H9 (cell line): ENCODE results near the gene PPIP5K1. TPM values are rescaled to one million over a fixed set of nuclear protein-coding genes. Genes with fewer than 3 reads are reported as not detected.
A peak's percentile ranks its signal among the peaks of the same experiment; 100 is the strongest.

Source experiments
- DNase-seq: peaks from one replicate; pipeline ENCODE4 v3.0.0-alpha.2; 2017
- H2AFZ ChIP-seq: one replicate; pipeline ENCODE4 v1.6.1; 2013; ENCODE audit warnings: mild to moderate bottlenecking, low read length, control low read depth, moderate library complexity
- H2AK5ac ChIP-seq: 2 replicates; pipeline ENCODE4 v1.6.1; 2013; ENCODE audit warnings: low read length, control low read depth, mixed read lengths; ENCODE audit not compliant: insufficient read length
- H2BK120ac ChIP-seq: one replicate; pipeline ENCODE4 v1.6.1; 2013; ENCODE audit warnings: low read depth, mild to moderate bottlenecking, low read length, control low read depth, inconsistent platforms; ENCODE audit not compliant: poor library complexity, severe bottlenecking
- H2BK12ac ChIP-seq: 2 replicates; pipeline ENCODE4 v1.6.1; 2013; ENCODE audit warnings: low read length, control low read depth, mixed read lengths, low read depth; ENCODE audit not compliant: insufficient read length
- H2BK15ac ChIP-seq: 2 replicates; pipeline ENCODE4 v1.6.1; 2013; ENCODE audit warnings: low read depth, low read length, control low read depth
- H2BK20ac ChIP-seq: one replicate; pipeline ENCODE4 v1.6.1; 2013; ENCODE audit warnings: low read depth, mild to moderate bottlenecking, low read length, control low read depth, inconsistent platforms; ENCODE audit not compliant: poor library complexity, severe bottlenecking
- H2BK5ac ChIP-seq: 2 replicates; pipeline ENCODE4 v1.6.1; 2013; ENCODE audit warnings: low read length, control low read depth, mixed read lengths; ENCODE audit not compliant: insufficient read length
- H3K14ac ChIP-seq: 2 replicates; pipeline ENCODE4 v1.6.1; 2013; ENCODE audit warnings: low read length, control low read depth; ENCODE audit not compliant: insufficient read depth
- H3K18ac ChIP-seq: 2 replicates; pipeline ENCODE4 v1.6.1; 2013; ENCODE audit warnings: low read depth, mild to moderate bottlenecking, mixed read lengths, low read length, control low read depth; ENCODE audit not compliant: insufficient read length
- H3K23ac ChIP-seq: 2 replicates; pipeline ENCODE4 v1.6.1; 2013; ENCODE audit warnings: low read length, control low read depth, mixed read lengths, low read depth; ENCODE audit not compliant: insufficient read length
- H3K23me2 ChIP-seq: 2 replicates; pipeline ENCODE4 v1.6.1; 2013; ENCODE audit warnings: low read depth, mild to moderate bottlenecking, mixed read lengths, low read length, control low read depth; ENCODE audit not compliant: insufficient read length, poor library complexity, severe bottlenecking
- H3K27ac ChIP-seq: 2 replicates; pipeline ENCODE4 v1.5.1; 2013; ENCODE audit warnings: low read length, control low read depth, mixed read lengths, low read depth; ENCODE audit not compliant: insufficient read length
- H3K27me3 ChIP-seq: 2 replicates; pipeline ENCODE4 v1.6.1; 2013; ENCODE audit warnings: low read length, control low read depth, inconsistent platforms; ENCODE audit not compliant: insufficient read depth
- H3K4ac ChIP-seq: 2 replicates; pipeline ENCODE4 v1.6.1; 2013; ENCODE audit warnings: low read depth, mild to moderate bottlenecking, control low read depth, inconsistent platforms, low read length, moderate library complexity
- H3K4me1 ChIP-seq: 2 replicates; pipeline ENCODE4 v1.6.1; 2013; ENCODE audit warnings: low read length, control low read depth, inconsistent platforms; ENCODE audit not compliant: insufficient read depth
- H3K4me2 ChIP-seq: 2 replicates; pipeline ENCODE4 v1.6.1; 2013; ENCODE audit warnings: low read length, control low read depth, mixed read lengths; ENCODE audit not compliant: insufficient read length, insufficient read depth
- H3K56ac ChIP-seq: 2 replicates; pipeline ENCODE4 v1.6.1; 2013; ENCODE audit warnings: low read depth, mild to moderate bottlenecking, mixed read lengths, low read length, control low read depth; ENCODE audit not compliant: insufficient read length
- H3K79me1 ChIP-seq: 2 replicates; pipeline ENCODE4 v1.6.1; 2013; ENCODE audit warnings: low read depth, mild to moderate bottlenecking, moderate library complexity, low read length, control low read depth, inconsistent platforms; ENCODE audit not compliant: insufficient read depth, poor library complexity, severe bottlenecking
- H3K79me2 ChIP-seq: 2 replicates; pipeline ENCODE4 v1.6.1; 2013; ENCODE audit warnings: low read length, control low read depth, inconsistent platforms; ENCODE audit not compliant: insufficient read depth
- H3K9ac ChIP-seq: 2 replicates; pipeline ENCODE4 v1.6.1; 2013; ENCODE audit warnings: low read length, control low read depth, mixed read lengths; ENCODE audit not compliant: insufficient read length; ENCODE audit errors: extremely low read depth
- H3K9me3 ChIP-seq: one replicate; pipeline ENCODE4 v1.6.1; 2013; ENCODE audit warnings: low read depth, low read length, inconsistent platforms; ENCODE audit not compliant: control insufficient read depth
- H3T11ph ChIP-seq: one replicate; pipeline ENCODE4 v1.6.1; 2013; ENCODE audit warnings: mild to moderate bottlenecking, low read length, control low read depth, inconsistent platforms
- H4K20me1 ChIP-seq: one replicate; pipeline ENCODE4 v1.6.1; 2013; ENCODE audit not compliant: control insufficient read depth, insufficient read length, insufficient read depth
- H4K5ac ChIP-seq: 2 replicates; pipeline ENCODE4 v1.6.1; 2013; ENCODE audit warnings: low read depth, mild to moderate bottlenecking, mixed read lengths, low read length, control low read depth; ENCODE audit not compliant: insufficient read length
- H4K8ac ChIP-seq: replicated peaks from 2 replicates; pipeline ENCODE4 v1.6.1; 2013; ENCODE audit warnings: low read length, control low read depth, mixed read lengths, low read depth; ENCODE audit not compliant: insufficient read length
- H4K91ac ChIP-seq: 2 replicates; pipeline ENCODE4 v1.6.1; 2013; ENCODE audit warnings: low read depth, mild to moderate bottlenecking, moderate library complexity, mixed read lengths, low read length, control low read depth; ENCODE audit not compliant: insufficient read length
- H3K27ac Mint-ChIP-seq, 3 experiments: 2 replicates in 2 of 3; 3 replicates in 1 of 3; pipeline ENCODE4 v1.8.0; 2020 to 2021; ENCODE audit warnings: mixed read lengths in 3 of 3, mild to moderate bottlenecking in 1 of 3, moderate library complexity in 1 of 3
- H3K27me3 Mint-ChIP-seq: 2 replicates; pipeline ENCODE4 v1.8.0; 2021; ENCODE audit warnings: low read depth, mild to moderate bottlenecking, moderate library complexity, mixed read lengths
- H3K36me3 Mint-ChIP-seq, 3 experiments: 2 replicates in 2 of 3; 3 replicates in 1 of 3; pipeline ENCODE4 v1.8.0; 2020 to 2021; ENCODE audit warnings: low read depth in 3 of 3, mixed read lengths in 3 of 3; ENCODE audit not compliant: insufficient read depth in 1 of 3
- H3K4me1 Mint-ChIP-seq, 2 experiments: 2 replicates each; pipeline ENCODE4 v1.8.0; 2020; ENCODE audit warnings: mixed read lengths in 2 of 2
- H3K4me3 Mint-ChIP-seq, 2 experiments: 2 replicates in 1 of 2; 3 replicates in 1 of 2; pipeline ENCODE4 v1.8.0; 2020 to 2021; ENCODE audit warnings: mild to moderate bottlenecking in 2 of 2, mixed read lengths in 2 of 2, moderate library complexity in 1 of 2
- H3K9me3 Mint-ChIP-seq, 2 experiments: 2 replicates in 1 of 2; 3 replicates in 1 of 2; pipeline ENCODE4 v1.8.0; 2020; ENCODE audit warnings: mild to moderate bottlenecking in 2 of 2, mixed read lengths in 2 of 2, moderate library complexity in 1 of 2
- WGBS: extraction: QIAGEN DNeasy Blood & Tissue Kit; methylation state at CpG from one replicate; pipeline ENCODE4 v1.1.7; 2013; ENCODE audit warnings: missing lambda C conversion rate, low lambda C conversion rate, mixed read lengths; ENCODE audit not compliant: insufficient read length; ENCODE audit errors: extremely low coverage; 5-methylcytosine and 5-hydroxymethylcytosine counted together
- total RNA-seq: library from RNA; stranded (reverse); gene quantifications from 2 replicates; pipeline ENCODE4 v1.2.1, GENCODE V29; 2021
- TF ChIP-seq, protein P1 (sequence below): fragments of 200-600 bp; sonication (generic); conservative IDR thresholded peaks from 3 replicates; pipeline ENCODE4 v1.8.0; 2021; ENCODE audit warnings: antibody characterized with exemption, mild to moderate bottlenecking

The PPIP5K1 gene
- total RNA-seq, 1 experiment from 2014 or later: 28.5 TPM

DNA sequence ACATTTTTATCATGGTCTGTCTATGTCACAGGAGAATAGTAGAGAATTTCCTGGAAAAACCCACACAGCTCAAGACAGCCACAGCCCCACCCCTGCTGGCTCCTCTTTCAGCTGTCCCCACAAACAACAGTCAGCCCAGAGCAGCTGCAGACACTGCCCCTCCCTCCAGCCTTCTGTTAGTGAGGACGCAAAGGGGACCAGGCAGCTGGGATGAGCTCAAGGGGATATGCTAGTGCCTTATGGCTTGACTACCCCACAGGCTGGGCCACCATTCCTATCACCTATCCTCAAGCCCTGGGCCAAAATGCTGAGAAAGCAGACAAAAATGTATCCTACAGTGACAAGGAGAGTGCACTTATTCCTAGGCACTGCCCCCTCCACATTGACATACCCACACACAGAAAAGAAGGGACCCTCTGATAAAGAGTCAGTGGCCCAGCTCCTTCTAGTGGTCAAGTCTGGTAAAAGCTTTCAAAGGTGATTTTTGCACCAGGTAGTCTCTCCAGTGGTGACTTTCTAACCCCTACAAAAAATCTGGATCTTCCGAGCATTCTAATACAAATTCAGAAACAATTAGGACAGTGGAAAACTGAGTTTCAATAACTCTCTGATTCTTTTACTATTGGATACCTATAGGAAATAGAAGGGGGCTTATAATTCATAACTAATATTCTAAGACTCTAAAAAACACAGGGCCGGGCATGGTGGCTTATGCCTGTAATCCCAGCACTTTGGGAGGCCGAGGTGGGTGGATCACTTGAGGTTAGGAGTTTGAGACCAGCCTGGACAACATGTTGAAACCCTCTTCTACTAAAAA lies 75.6 kb downstream of the PPIP5K1 start:
- TF ChIP-seq, protein P1, sequence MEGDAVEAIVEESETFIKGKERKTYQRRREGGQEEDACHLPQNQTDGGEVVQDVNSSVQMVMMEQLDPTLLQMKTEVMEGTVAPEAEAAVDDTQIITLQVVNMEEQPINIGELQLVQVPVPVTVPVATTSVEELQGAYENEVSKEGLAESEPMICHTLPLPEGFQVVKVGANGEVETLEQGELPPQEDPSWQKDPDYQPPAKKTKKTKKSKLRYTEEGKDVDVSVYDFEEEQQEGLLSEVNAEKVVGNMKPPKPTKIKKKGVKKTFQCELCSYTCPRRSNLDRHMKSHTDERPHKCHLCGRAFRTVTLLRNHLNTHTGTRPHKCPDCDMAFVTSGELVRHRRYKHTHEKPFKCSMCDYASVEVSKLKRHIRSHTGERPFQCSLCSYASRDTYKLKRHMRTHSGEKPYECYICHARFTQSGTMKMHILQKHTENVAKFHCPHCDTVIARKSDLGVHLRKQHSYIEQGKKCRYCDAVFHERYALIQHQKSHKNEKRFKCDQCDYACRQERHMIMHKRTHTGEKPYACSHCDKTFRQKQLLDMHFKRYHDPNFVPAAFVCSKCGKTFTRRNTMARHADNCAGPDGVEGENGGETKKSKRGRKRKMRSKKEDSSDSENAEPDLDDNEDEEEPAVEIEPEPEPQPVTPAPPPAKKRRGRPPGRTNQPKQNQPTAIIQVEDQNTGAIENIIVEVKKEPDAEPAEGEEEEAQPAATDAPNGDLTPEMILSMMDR: peak; percentile 83
- Histone ChIP-seq H4K20me1 (no peaks in the 10 kb centered on the region), H2BK15ac (no peak overlapping the region), H3K56ac (no peak overlapping the region), H3K27me3 (peaks cover 20% of the 10 kb centered on the region; the same call in 1 of the 2 replicates), H3K18ac (no peak overlapping the region), H3K14ac (no peak overlapping the region), H2AK5ac (no peak overlapping the region), H2BK20ac (no peak overlapping the region), H3K27ac (no peak overlapping the region), H2BK5ac (no peak overlapping the region), H3K23me2 (peaks cover 30% of the 10 kb centered on the region), H3K4me1 (peaks cover 3% of the 10 kb centered on the region; the same call in 1 of the 2 replicates), H3K23ac (no peak overlapping the region), H2BK12ac (no peak overlapping the region), H3K9ac (no peak overlapping the region), H3K4me2 (peak overlapping the region; percentile 30), H2BK120ac (no peak overlapping the region), H4K91ac (no peak overlapping the region), H3K79me1 (no peaks in the 10 kb centered on the region), H2AFZ (no peak overlapping the region), H3K9me3 (no peaks in the 10 kb centered on the region), H3K79me2 (no peaks in the 10 kb centered on the region), H4K5ac (no peak overlapping the region), H4K8ac (no peak overlapping the region), H3K4ac (no peak overlapping the region), H3T11ph (no peak overlapping the region)
- H3K9me3 Mint-ChIP-seq: no peaks in the 10 kb centered on the region
- H3K36me3 Mint-ChIP-seq: no peaks in the 10 kb centered on the region; a peak in 1 of 7 replicates
- peak overlapping the region in 1 of 3 experiments; percentile 6; a peak in 1 of 7 replicates for H3K27ac Mint-ChIP-seq
- peaks cover 76% of the 10 kb centered on the region for H3K27me3 Mint-ChIP-seq
- peaks cover 47 to 65% of the 10 kb centered on the region in 2 experiments for H3K4me1 Mint-ChIP-seq
- H3K4me3 Mint-ChIP-seq: peak overlapping the region in 1 of 2 experiments; percentile 41; a peak in 2 of 5 replicates
- WGBS: no CpG with 5 or more reads among the region's 4 CpGs
- DNase-seq: peak; percentile 67
